SK-N-SH treated with all-trans-retinoic acid at 6 μM for 48 hours (cell line): ENCODE measurements around the gene COL23A1.

Experiments
- ATAC-seq: fragments of 200-7000 bp; cut with Tn5 transposase; 3 replicates; pipeline ENCODE4 v1.9.1; 2020; ENCODE audit warnings: mild to moderate bottlenecking, moderate library complexity
- ARNTL ChIP-seq: fragments of 450-650 bp; formaldehyde crosslinking; IDR thresholded peaks from 2 replicates; pipeline ENCODE4 v1.5.0; 2020; ENCODE audit warnings: low read depth, mild to moderate bottlenecking, moderate library complexity, borderline replicate concordance
- BACH2 ChIP-seq: fragments of 250-450 bp; sonication (Bioruptor Pico); IDR thresholded peaks from 2 replicates; pipeline ENCODE4 v1.9.0; 2021; ENCODE audit warnings: mild to moderate bottlenecking, borderline replicate concordance
- CREB5 ChIP-seq: fragments of 250-450 bp; sonication (Bioruptor Pico); IDR thresholded peaks from 2 replicates; pipeline ENCODE4 v1.5.1; 2020; ENCODE audit warnings: low read depth, mild to moderate bottlenecking, moderate library complexity
- CSDC2 ChIP-seq: fragments of 250-450 bp; sonication (Bioruptor Pico); IDR thresholded peaks from 2 replicates; pipeline ENCODE4 v1.5.0; 2020; ENCODE audit warnings: mild to moderate bottlenecking, moderate library complexity
- CSRNP3 ChIP-seq: fragments of 250-450 bp; sonication (Bioruptor Pico); IDR thresholded peaks from 2 replicates; pipeline ENCODE4 v1.5.1; 2021; ENCODE audit warnings: mild to moderate bottlenecking, moderate library complexity
- ESRRG ChIP-seq: fragments of 250-450 bp; sonication (Bioruptor Pico); IDR thresholded peaks from 2 replicates; pipeline ENCODE4 v1.6.1; 2021; ENCODE audit warnings: mild to moderate bottlenecking
- GLIS3 ChIP-seq: fragments of 250-450 bp; sonication (Bioruptor Pico); IDR thresholded peaks from 2 replicates; pipeline ENCODE4 v1.5.0; 2020; ENCODE audit warnings: mild to moderate bottlenecking, moderate library complexity
- ISL1 ChIP-seq: fragments of 250-450 bp; sonication (Bioruptor Pico); IDR thresholded peaks from 2 replicates; pipeline ENCODE4 v2.1.2; 2022; ENCODE audit warnings: mild to moderate bottlenecking, moderate library complexity
- OSR1 ChIP-seq: fragments of 250-450 bp; sonication (Bioruptor Pico); IDR thresholded peaks from 2 replicates; pipeline ENCODE4 v1.8.0; 2022; ENCODE audit warnings: moderate library complexity, mild to moderate bottlenecking, inconsistent platforms
- POU6F1 ChIP-seq: fragments of 250-450 bp; sonication (Bioruptor Pico); IDR thresholded peaks from 2 replicates; pipeline ENCODE4 v1.8.0; 2021; ENCODE audit warnings: low read depth, mild to moderate bottlenecking, moderate library complexity, borderline replicate concordance
- PPARA ChIP-seq: fragments of 250-450 bp; sonication (Bioruptor Pico); IDR thresholded peaks from 2 replicates; pipeline ENCODE4 v1.5.0; 2020; ENCODE audit warnings: mild to moderate bottlenecking, borderline replicate concordance
- RARB ChIP-seq: fragments of 250-450 bp; sonication (Bioruptor Pico); IDR thresholded peaks from 2 replicates; pipeline ENCODE4 v1.8.0; 2021; ENCODE audit warnings: mild to moderate bottlenecking, moderate library complexity
- TCF4 ChIP-seq: fragments of 250-450 bp; sonication (Bioruptor Pico); IDR thresholded peaks from 2 replicates; pipeline ENCODE4 v1.8.0; 2021; ENCODE audit warnings: mild to moderate bottlenecking, moderate library complexity, borderline replicate concordance
- TOX ChIP-seq: fragments of 250-450 bp; sonication (Bioruptor Pico); IDR thresholded peaks from 2 replicates; pipeline ENCODE4 v1.8.0; 2021; ENCODE audit warnings: mild to moderate bottlenecking, moderate library complexity, borderline replicate concordance
- TSHZ2 ChIP-seq: fragments of 250-450 bp; sonication (Bioruptor Pico); IDR thresholded peaks from 2 replicates; pipeline ENCODE4 v1.5.0; 2020; ENCODE audit warnings: mild to moderate bottlenecking, moderate library complexity
- ZC3H10 ChIP-seq: fragments of 250-450 bp; sonication (Bioruptor Pico); IDR thresholded peaks from 2 replicates; pipeline ENCODE4 v1.5.1; 2021; ENCODE audit warnings: mild to moderate bottlenecking, moderate library complexity
- ZFP3 ChIP-seq: fragments of 250-450 bp; sonication (Bioruptor Pico); IDR thresholded peaks from 2 replicates; pipeline ENCODE4 v1.5.0; 2020; ENCODE audit warnings: mild to moderate bottlenecking, moderate library complexity
- ZFP30 ChIP-seq: fragments of 450-650 bp; formaldehyde crosslinking; IDR thresholded peaks from 2 replicates; pipeline ENCODE4 v1.5.0; 2022; ENCODE audit warnings: mild to moderate bottlenecking, moderate library complexity
- ZNF565 ChIP-seq: fragments of 450-650 bp; formaldehyde crosslinking; conservative IDR thresholded peaks from 2 replicates; pipeline ENCODE4 v1.5.0; 2020; ENCODE audit warnings: low read depth, mild to moderate bottlenecking, moderate library complexity
- ZNF70 ChIP-seq: fragments of 450-650 bp; formaldehyde crosslinking; IDR thresholded peaks from 2 replicates; pipeline ENCODE4 v1.5.0; 2020; ENCODE audit warnings: mild to moderate bottlenecking, moderate library complexity
- ZNF8 ChIP-seq: fragments of 450-650 bp; formaldehyde crosslinking; IDR thresholded peaks from 2 replicates; pipeline ENCODE4 v1.5.0; 2020; ENCODE audit warnings: mild to moderate bottlenecking, moderate library complexity

The COL23A1 gene

GRCh38 chr5:178378527-178379484, 211.4 kb downstream of the COL23A1 start:
- ATAC-seq, result no peak

GRCh38 chr5:178377583-178378270, 212.5 kb downstream of the COL23A1 start:
- no peak for TF ChIP-seq CSDC2
- TF ChIP-seq BACH2 (CRISPR knock-in tag), result no peak
- TF ChIP-seq GLIS3 (CRISPR knock-in tag), result no peak
- no peak for TF ChIP-seq OSR1 (CRISPR knock-in tag)
- TF ChIP-seq CSRNP3 (CRISPR knock-in tag), result no peak
- TF ChIP-seq RARB (CRISPR knock-in tag), result no peak
- TF ChIP-seq ARNTL (CRISPR knock-in tag), result no peak
- no peak for TF ChIP-seq ZNF565
- TF ChIP-seq ZNF8 (CRISPR knock-in tag), result no peak
- TF ChIP-seq ZNF70 (CRISPR knock-in tag), result no peak
- no peak for TF ChIP-seq ZC3H10 (CRISPR knock-in tag)
- TF ChIP-seq TCF4 (CRISPR knock-in tag), result no peak
- TF ChIP-seq POU6F1 (CRISPR knock-in tag), result no peak
- no peak for TF ChIP-seq ZFP3 (CRISPR knock-in tag)
- no peak for TF ChIP-seq ZFP30 (CRISPR knock-in tag)
- TF ChIP-seq CREB5 (CRISPR knock-in tag), result no peak
- TF ChIP-seq, all 23 proteins: peak for 0
- ATAC-seq, result no peak

More at GRCh38 chr5:178378527-178379484, 211.4 kb downstream of the COL23A1 start:
- TF ChIP-seq TSHZ2 (no peak), TOX (CRISPR knock-in tag) (no peak), CSRNP3 (CRISPR knock-in tag) (no peak), ZFP3 (CRISPR knock-in tag) (no peak), PPARA (CRISPR knock-in tag) (no peak), OSR1 (CRISPR knock-in tag) (no peak), ARNTL (CRISPR knock-in tag) (no peak), ISL1 (CRISPR knock-in tag) (no peak), ZNF8 (CRISPR knock-in tag) (no peak), ESRRG (CRISPR knock-in tag) (no peak)
